ENCODE data around the gene FCGR2B. TPM values are rescaled to one million over a fixed set of nuclear protein-coding genes. Genes with fewer than 3 reads are reported as not detected.

The FCGR2B gene
- 0.15 TPM in 1 of 2 replicates, not detected in the other for total RNA-seq

DNA sequence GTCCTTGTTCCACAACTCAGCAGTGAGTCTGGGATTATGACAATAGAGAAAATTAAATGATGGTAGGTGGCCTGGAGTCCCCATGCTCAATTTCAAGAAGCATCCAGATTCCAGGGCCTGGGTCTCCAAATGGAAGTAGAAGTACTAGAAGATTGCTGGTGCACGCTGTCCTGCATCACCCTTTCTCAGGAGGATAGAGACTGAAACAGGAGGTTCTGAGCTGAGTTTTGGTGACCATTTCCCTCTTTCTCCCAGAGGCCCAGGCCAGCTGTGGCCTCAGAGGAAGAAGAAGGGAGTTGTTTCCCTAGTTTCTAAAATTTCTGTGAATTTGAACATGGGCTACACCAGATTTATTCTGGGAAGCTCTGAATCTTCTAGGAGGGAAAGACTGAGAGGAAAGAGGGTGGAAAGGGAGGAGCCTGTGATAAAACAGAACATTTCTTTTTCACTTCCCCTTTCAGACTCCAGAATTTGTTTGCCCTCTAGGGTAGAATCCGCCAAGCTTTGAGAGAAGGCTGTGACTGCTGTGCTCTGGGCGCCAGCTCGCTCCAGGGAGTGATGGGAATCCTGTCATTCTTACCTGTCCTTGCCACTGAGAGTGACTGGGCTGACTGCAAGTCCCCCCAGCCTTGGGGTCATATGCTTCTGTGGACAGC is at the start of gene FCGR2B:
FCGR2B (plus strand) TSS at position 460 of the 656 bp plus-strand sequence; CDS start at position 559, 99 bp downstream.

DNA sequence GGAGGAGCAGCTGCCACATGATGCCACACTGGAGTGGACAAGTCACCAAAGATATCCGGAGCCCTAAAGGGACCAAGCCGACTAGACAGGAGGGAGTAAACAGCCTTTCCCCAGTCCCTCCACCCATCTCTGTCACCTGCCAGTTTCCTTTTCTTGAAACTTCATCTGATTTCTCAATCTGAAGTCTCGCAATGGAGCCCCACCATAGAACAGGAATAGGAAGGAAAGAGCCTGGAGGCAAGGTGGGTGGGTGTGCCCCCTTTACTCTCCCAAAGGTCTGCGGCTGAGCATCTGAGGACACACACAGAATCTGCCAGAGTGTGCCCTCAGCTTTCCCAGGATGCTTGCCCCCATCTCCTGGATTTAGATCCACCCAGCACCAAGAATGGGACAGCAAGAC is 31.9 kb upstream of the FCGR2B start, which contains the start of gene FCGR3B:
FCGR3B (minus strand) TSS at position 101 of the 400 bp plus-strand sequence; CDS start at position 19, 82 bp downstream.

GRCh38 chr1:161706482-161707347 is 43.8 kb downstream of the FCGR2B start, which contains the start of gene FCRLA:
Gene FCRLA (plus strand): TSS chr1:161707229. CDS start chr1:161707265, 36 bp downstream.

GRCh38 chr1:161720956-161721737 is 58.2 kb downstream of the FCGR2B start, which contains the start of gene FCRLB:
Gene FCRLB (plus strand): TSS chr1:161721544. CDS start chr1:161722673, 1,129 bp downstream.

Other genes with a start within 250 kb of the FCGR2B start
- 4.1 and 5.6 TPM in 2 replicates for gene FCGR2A, start 157.7 kb upstream of the FCGR2B start, total RNA-seq
- 4.7 and 6.5 TPM in 2 replicates for gene HSPA6, start 138.6 kb upstream of the FCGR2B start, total RNA-seq
- gene FCGR3A, start 113.3 kb upstream of the FCGR2B start, total RNA-seq, result not detected in 2 replicates
- gene FCGR3B, start 32.0 kb upstream of the FCGR2B start, total RNA-seq, result not detected in 2 replicates
- gene FCRLA, start 44.1 kb downstream of the FCGR2B start, total RNA-seq, result 1.5 and 2.3 TPM in 2 replicates
- gene FCRLB, start 58.4 kb downstream of the FCGR2B start, total RNA-seq, result 2.0 and 3.6 TPM in 2 replicates
- 32.7 and 44.1 TPM in 2 replicates for gene DUSP12, start 86.6 kb downstream of the FCGR2B start, total RNA-seq
- 20.2 and 24.4 TPM in 2 replicates for gene ATF6, start 103.2 kb downstream of the FCGR2B start, total RNA-seq

Data from smooth muscle cell of trachea (primary cell).